Loucy (cell line): ENCODE data around the gene ARMCX5.

ENCODE experiments used
- EZH2phosphoT487 ChIP-seq: fragments of 200-600 bp; IDR thresholded peaks from 2 replicates; pipeline ENCODE4 v1.6.1; 2018; ENCODE audit warnings: antibody characterized with exemption, mild to moderate bottlenecking, moderate library complexity, borderline replicate concordance
- TF ChIP-seq, protein P1 (sequence below): fragments of 200-600 bp; sonication (generic); conservative IDR thresholded peaks from 2 replicates; pipeline ENCODE4 v1.5.1; 2014; ENCODE audit warnings: mild to moderate bottlenecking, antibody characterized with exemption, low read length

DNA sequence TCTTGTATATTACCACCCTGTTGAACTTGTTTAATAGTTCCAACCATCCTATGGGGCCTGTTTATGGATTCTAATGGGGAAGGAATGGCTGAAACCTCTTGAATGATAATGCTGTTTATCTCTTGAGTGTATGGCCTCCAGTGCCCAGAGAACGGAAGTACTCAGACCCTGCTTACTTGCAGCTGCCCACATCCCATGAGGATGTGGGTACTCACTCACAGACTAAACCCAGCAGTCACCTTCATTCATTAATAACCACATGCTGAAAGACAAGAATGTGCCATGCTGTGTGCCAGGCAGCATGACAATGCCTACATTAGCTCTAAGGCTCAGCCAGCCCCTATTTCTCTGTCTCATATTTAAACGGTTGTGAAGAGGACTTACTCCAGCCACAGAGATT is 5.9 kb upstream of the ARMCX5 start:
- TF ChIP-seq, protein P1, sequence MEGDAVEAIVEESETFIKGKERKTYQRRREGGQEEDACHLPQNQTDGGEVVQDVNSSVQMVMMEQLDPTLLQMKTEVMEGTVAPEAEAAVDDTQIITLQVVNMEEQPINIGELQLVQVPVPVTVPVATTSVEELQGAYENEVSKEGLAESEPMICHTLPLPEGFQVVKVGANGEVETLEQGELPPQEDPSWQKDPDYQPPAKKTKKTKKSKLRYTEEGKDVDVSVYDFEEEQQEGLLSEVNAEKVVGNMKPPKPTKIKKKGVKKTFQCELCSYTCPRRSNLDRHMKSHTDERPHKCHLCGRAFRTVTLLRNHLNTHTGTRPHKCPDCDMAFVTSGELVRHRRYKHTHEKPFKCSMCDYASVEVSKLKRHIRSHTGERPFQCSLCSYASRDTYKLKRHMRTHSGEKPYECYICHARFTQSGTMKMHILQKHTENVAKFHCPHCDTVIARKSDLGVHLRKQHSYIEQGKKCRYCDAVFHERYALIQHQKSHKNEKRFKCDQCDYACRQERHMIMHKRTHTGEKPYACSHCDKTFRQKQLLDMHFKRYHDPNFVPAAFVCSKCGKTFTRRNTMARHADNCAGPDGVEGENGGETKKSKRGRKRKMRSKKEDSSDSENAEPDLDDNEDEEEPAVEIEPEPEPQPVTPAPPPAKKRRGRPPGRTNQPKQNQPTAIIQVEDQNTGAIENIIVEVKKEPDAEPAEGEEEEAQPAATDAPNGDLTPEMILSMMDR: no peak
- TF ChIP-seq EZH2phosphoT487: no peak
